Esophagus squamous epithelium (tissue), 5 donors: ENCODE measurements around the gene MLX. TPM values are rescaled to one million over a fixed set of nuclear protein-coding genes. Genes with fewer than 3 reads are reported as not detected.
A peak's percentile ranks its signal among the peaks of the same experiment; 100 is the strongest.

Experiments used
- DNase-seq: peaks from one replicate; lab custom pipeline; 2025; lab: John Stamatoyannopoulos, UW
- H3K27ac ChIP-seq, 4 donors: fragments of 200-600 bp; sonication (generic); one replicate each; pipeline ENCODE4 v1.5.1; 2016 to 2019; ENCODE audit warnings: mild to moderate bottlenecking in 1 of 4
- H3K27me3 ChIP-seq, 4 donors: fragments of 200-600 bp; sonication (generic); 1 replicate in 3 of 4; 2 replicates in 1 of 4; pipeline versions ENCODE4 v1.5.1 to v1.6.0; 2017 to 2021; ENCODE audit warnings: antibody characterized with exemption in 1 of 4
- H3K36me3 ChIP-seq, 3 donors: fragments of 200-600 bp; sonication (generic); one replicate each; pipeline ENCODE4 v1.5.1; 2016 to 2019
- H3K4me1 ChIP-seq, 3 donors: fragments of 200-600 bp; sonication (generic); one replicate each; pipeline ENCODE4 v1.5.1; 2017 to 2019
- H3K4me3 ChIP-seq, 4 donors: fragments of 200-600 bp; sonication (generic); 1 replicate in 3 of 4; 2 replicates in 1 of 4; pipeline ENCODE4 v1.5.1; 2016 to 2019; ENCODE audit warnings: mild to moderate bottlenecking in 2 of 4, moderate library complexity in 1 of 4
- H3K9me3 ChIP-seq, 3 donors: fragments of 200-600 bp; sonication (generic); one replicate each; pipeline ENCODE4 v1.5.1; 2016 to 2019
- POLR2A ChIP-seq, 4 donors: fragments of 450-650 bp; IDR thresholded peaks; one replicate each; pipeline ENCODE4 v1.6.1; 2017; ENCODE audit warnings: antibody characterized with exemption in 4 of 4, mild to moderate bottlenecking in 4 of 4, moderate library complexity in 3 of 4
- WGBS, 2 donors: methylation state at CpG; one replicate each; pipeline ENCODE4 v1.1.5; 2018; 5-methylcytosine and 5-hydroxymethylcytosine counted together
- intact Hi-C: fragments of 100-400 bp; cut with DNase I; formaldehyde crosslinking; loops from one replicate; pipeline ENCODE4 v1.15.0; 2022
- total RNA-seq, 4 donors: library from RNA; depleted of rRNA; stranded (reverse); fragments of >200 nt; gene quantifications; one replicate each; pipeline ENCODE4 v1.1.0, GENCODE V29; 2016
- TF ChIP-seq, protein P1 (sequence below), 6 experiments: fragments of 450-650 bp in 4 of 6; fragments of 200-600 bp in 2 of 6; sonication (generic) in 2 of 6; IDR thresholded peaks; one replicate each; pipeline ENCODE4 v1.5.1; 2016 to 2019; ENCODE audit warnings: antibody characterized with exemption in 6 of 6, mild to moderate bottlenecking in 4 of 6, moderate library complexity in 4 of 6
- donor health status: DM: yes; HTN: yes; CAD: no.

The MLX gene
- total RNA-seq, 4 donors from 2014 or later = 34.0 to 47.9 (median 39.9) TPM

DNA sequence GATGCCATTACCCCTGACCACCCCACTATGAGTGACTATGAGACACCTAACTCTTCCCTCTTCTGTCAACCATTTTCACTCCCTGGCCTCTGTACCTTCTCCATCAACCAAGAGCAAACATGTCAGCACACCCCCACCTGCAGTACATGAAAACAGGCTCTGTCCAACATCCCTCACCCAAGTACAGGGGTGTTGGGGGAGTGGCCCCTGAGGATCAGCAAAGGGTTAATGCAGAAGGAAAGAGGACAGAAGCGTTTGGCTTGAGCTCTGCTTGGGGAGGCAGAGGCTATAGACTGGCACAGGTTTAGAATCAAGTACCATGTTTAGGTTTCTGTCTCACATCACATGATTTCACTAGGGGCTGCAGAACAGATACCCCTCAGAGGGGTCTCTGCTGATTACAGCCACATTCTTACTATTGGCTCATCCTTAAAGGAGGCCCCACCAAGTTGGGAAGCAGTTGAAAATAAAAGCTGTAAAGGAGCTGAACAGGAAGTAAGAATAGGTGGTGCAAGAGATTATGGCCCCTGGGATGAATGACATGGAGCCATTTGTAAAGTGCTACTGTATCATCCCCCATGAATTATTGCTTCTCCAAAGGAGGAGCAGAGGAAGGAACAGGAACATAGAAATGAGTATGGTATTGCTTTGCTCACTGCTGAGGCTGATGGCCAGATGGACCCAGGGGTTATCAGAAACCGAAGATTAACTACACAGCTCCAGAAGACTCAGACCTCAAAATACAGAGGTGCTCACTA lies 13.1 kb downstream of the MLX start:
- TF ChIP-seq POLR2A (IDR thresholded peaks at IDR 0.05) = no peak
- TF ChIP-seq, protein P1, sequence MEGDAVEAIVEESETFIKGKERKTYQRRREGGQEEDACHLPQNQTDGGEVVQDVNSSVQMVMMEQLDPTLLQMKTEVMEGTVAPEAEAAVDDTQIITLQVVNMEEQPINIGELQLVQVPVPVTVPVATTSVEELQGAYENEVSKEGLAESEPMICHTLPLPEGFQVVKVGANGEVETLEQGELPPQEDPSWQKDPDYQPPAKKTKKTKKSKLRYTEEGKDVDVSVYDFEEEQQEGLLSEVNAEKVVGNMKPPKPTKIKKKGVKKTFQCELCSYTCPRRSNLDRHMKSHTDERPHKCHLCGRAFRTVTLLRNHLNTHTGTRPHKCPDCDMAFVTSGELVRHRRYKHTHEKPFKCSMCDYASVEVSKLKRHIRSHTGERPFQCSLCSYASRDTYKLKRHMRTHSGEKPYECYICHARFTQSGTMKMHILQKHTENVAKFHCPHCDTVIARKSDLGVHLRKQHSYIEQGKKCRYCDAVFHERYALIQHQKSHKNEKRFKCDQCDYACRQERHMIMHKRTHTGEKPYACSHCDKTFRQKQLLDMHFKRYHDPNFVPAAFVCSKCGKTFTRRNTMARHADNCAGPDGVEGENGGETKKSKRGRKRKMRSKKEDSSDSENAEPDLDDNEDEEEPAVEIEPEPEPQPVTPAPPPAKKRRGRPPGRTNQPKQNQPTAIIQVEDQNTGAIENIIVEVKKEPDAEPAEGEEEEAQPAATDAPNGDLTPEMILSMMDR (IDR thresholded peaks at IDR 0.05) = no peak
- Histone ChIP-seq H3K4me3 (no peak overlapping the region), H3K9me3 (no peaks in the 10 kb centered on the region), H3K4me1 (peaks cover 15 to 59% (median 28%) of the 10 kb centered on the region in 3 donors), H3K36me3 (peaks cover 14 to 65% (median 44%) of the 10 kb centered on the region in 3 donors), H3K27ac (peak overlapping the region in 1 of 4 donors; percentile 92), H3K27me3 (no peaks in the 10 kb centered on the region)
- intact Hi-C loops = loop anchor here (5.0 kb wide), 1 partner anchor 102 kb away; the partner anchor contains the start of genes CCR10 and CNTNAP1
- DNase-seq = no peak
- WGBS, 2 donors = 38 to 57% methylated on average over 2 of the region's 2 CpGs

DNA sequence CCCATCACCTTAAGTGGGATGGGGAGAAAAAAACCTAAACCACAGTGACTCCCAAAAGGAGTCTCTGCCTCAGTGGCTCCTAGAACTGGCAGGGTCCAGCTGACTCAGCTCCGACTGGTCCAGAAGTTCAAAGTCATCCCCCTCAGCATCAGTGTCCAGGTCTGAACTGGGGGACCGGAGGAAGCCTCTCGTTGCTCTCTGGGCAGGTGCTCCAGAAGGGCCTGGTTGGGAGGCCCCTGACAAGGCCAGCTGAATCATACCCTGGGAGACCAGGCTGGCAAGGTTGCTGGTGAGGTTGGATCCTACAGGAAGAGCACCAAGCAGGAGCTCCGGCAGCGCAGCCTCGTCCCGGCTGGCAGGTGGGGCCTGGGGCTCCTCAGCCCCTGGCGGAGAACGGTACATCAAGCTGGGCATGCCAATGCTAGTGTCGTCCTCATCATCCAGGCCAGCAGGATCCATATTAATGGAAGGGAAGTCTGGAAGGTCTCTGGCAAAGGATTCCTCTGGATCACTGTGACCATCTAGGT lies 14.9 kb downstream of the MLX start:
- H3K4me1 ChIP-seq = peaks cover 30 to 67% (median 41%) of the 10 kb centered on the region in 3 donors
- no peaks in the 10 kb centered on the region for H3K9me3 ChIP-seq
- TF ChIP-seq POLR2A (IDR thresholded peaks at IDR 0.05) = no peak
- TF ChIP-seq, protein P1 (IDR thresholded peaks at IDR 0.05) = no peak
- 86 to 93% methylated on average over 2 to 6 of the region's 10 CpGs for WGBS, 2 donors
- H3K36me3 ChIP-seq = peaks cover 14 to 80% (median 41%) of the 10 kb centered on the region in 3 donors
- no peak overlapping the region for H3K27ac ChIP-seq
- intact Hi-C loops = no loop called here
- no peak overlapping the region for H3K4me3 ChIP-seq
- no peaks in the 10 kb centered on the region for H3K27me3 ChIP-seq
- no peak for DNase-seq

DNA sequence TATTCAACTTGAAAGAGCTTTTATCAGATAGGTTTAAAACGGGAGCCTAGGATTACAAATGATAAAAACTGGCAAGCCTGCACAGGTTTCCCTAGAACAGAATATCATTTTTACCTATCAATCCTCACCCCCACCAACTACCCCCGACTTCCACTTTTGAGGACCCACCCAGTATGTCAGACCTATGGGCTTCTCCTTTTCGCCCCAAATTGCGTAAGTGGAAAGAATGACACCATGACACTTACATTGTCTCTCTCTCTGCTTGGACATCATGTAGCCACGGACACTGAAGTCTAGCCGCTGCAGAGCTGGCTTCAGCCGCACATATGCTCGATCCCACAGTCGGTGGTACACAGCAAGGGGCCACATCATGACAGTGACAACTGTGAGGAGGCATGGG lies 18.0 kb downstream of the MLX start:
- Histone ChIP-seq H3K9me3 (no peaks in the 10 kb centered on the region), H3K27ac (peak overlapping the region; percentile 75 to 88 (median 84)), H3K4me3 (no peak overlapping the region), H3K36me3 (peaks cover 16 to 98% (median 53%) of the 10 kb centered on the region in 3 donors), H3K27me3 (no peaks in the 10 kb centered on the region), H3K4me1 (peaks cover 29 to 65% (median 43%) of the 10 kb centered on the region in 3 donors)
- intact Hi-C loops = no loop called here
- WGBS, 2 donors = 62 to 70% methylated on average over 7 to 9 of the region's 9 CpGs
- DNase-seq = no peak
- TF ChIP-seq POLR2A (IDR thresholded peaks at IDR 0.05) = no peak
- TF ChIP-seq, protein P1 (IDR thresholded peaks at IDR 0.05) = no peak

DNA sequence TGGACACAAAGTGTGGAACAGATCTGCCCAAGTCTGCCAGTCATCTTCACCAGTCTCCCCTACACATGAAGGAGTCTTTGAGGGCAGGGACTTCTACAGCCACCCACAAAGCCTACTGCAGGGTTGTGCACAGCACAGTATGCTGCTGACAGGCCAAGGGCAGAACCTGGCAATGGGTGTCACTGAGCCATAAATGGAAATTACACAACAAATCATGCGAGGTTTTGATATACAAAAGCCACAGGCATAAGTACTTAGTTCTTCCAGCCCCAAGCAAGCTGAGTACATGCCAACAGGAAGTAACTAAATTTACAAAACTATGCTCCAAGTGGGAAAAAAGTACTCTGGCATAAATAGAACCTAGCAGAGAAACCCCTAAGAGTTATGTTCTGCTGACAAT lies 18.5 kb downstream of the MLX start:
- intact Hi-C loops = no loop called here
- DNase-seq = no peak
- no peaks in the 10 kb centered on the region for H3K9me3 ChIP-seq
- no peaks in the 10 kb centered on the region for H3K27me3 ChIP-seq
- TF ChIP-seq POLR2A (IDR thresholded peaks at IDR 0.05) = no peak
- TF ChIP-seq, protein P1 (IDR thresholded peaks at IDR 0.05) = no peak
- H3K27ac ChIP-seq = peak overlapping the region; percentile 75 to 88 (median 84)
- H3K4me1 ChIP-seq = peaks cover 29 to 60% (median 43%) of the 10 kb centered on the region in 3 donors
- no peak overlapping the region for H3K4me3 ChIP-seq
- 7 to 14% methylated on average over 1 of the region's 1 CpG for WGBS, 2 donors
- H3K36me3 ChIP-seq = peaks cover 21 to 98% (median 51%) of the 10 kb centered on the region in 3 donors
